Coronary artery (tissue), 2 donors: ENCODE results near the gene IKZF1.

Experiments used
- DNase-seq: peaks from one replicate; pipeline ENCODE4 v3.0.0-alpha.2; 2017; ENCODE audit warnings: low spot score
- H3K27ac ChIP-seq, 2 donors: fragments of 200-600 bp; sonication (generic); one replicate each; pipeline ENCODE4 v1.5.1; 2016 to 2019
- H3K4me3 ChIP-seq: fragments of 200-600 bp; sonication (generic); 2 replicates; pipeline ENCODE4 v1.5.1; 2016; ENCODE audit warnings: mild to moderate bottlenecking, moderate library complexity
- CTCF ChIP-seq: fragments of 200-600 bp; sonication (generic); IDR thresholded peaks from one replicate; pipeline ENCODE4 v1.5.1; 2019; ENCODE audit warnings: antibody characterized with exemption

The IKZF1 gene

GRCh38 chr7:50349963-50350944, 45.7 kb downstream of the IKZF1 start:
- DNase-seq = no peak
- no peak overlapping the region for H3K4me3 ChIP-seq
- H3K27ac ChIP-seq = no peak overlapping the region
- no peak for TF ChIP-seq CTCF

- H3K27ac ChIP-seq = no peak overlapping the region
- no peak for TF ChIP-seq CTCF
- no peak for DNase-seq
- no peak overlapping the region for H3K4me3 ChIP-seq
These were observed 46.8 kb downstream of the IKZF1 start for GRCh38 chr7:50351267-50351666.

- no peak overlapping the region for H3K27ac ChIP-seq
- H3K4me3 ChIP-seq = no peak overlapping the region
- DNase-seq = no peak
- no peak for TF ChIP-seq CTCF
These were observed 47.8 kb downstream of the IKZF1 start for GRCh38 chr7:50352282-50352681.

- Histone ChIP-seq H3K4me3 (no peak overlapping the region), H3K27ac (no peak overlapping the region)
- no peak for TF ChIP-seq CTCF
- DNase-seq = no peak
These were observed 48.2 kb downstream of the IKZF1 start for GRCh38 chr7:50352751-50353150.

GRCh38 chr7:50353201-50353600, 48.7 kb downstream of the IKZF1 start:
- no peak for TF ChIP-seq CTCF
- Histone ChIP-seq H3K4me3 (no peak overlapping the region), H3K27ac (no peak overlapping the region)
- DNase-seq = no peak

GRCh38 chr7:50353894-50354595, 49.5 kb downstream of the IKZF1 start:
- TF ChIP-seq CTCF = no peak
- Histone ChIP-seq H3K4me3 (no peak overlapping the region), H3K27ac (no peak overlapping the region)
- DNase-seq = no peak
